Activated naive CD8-positive, alpha-beta T cell treated with anti-CD3 and anti-CD28 coated beads, Interleukin-2, amount 50 U/mL, for 24 hours (primary cell): ENCODE results near the gene SPA17.

Source experiments
- ATAC-seq: fragments of 150-1000 bp; cut with Tn5 transposase; one replicate; pipeline ENCODE4 v1.10.0; 2021
- DNase-seq: peaks from one replicate; pipeline ENCODE4 v3.0.0; 2021
- H3K27ac Mint-ChIP-seq: one replicate; pipeline ENCODE4 v1.8.0; 2021; ENCODE audit warnings: mild to moderate bottlenecking, mixed read lengths
- H3K27me3 Mint-ChIP-seq: one replicate; pipeline ENCODE4 v1.8.0; 2021; ENCODE audit warnings: mixed read lengths
- H3K36me3 Mint-ChIP-seq: one replicate; pipeline ENCODE4 v1.8.0; 2021; ENCODE audit warnings: low read depth, mixed read lengths
- H3K4me1 Mint-ChIP-seq: one replicate; pipeline ENCODE4 v1.8.0; 2021; ENCODE audit warnings: mixed read lengths
- H3K4me3 Mint-ChIP-seq: one replicate; pipeline ENCODE4 v1.8.0; 2021; ENCODE audit warnings: mild to moderate bottlenecking, moderate library complexity, mixed read lengths
- H3K9me3 Mint-ChIP-seq: one replicate; pipeline ENCODE4 v1.8.0; 2021; ENCODE audit warnings: mixed read lengths

SPA17 gene

GRCh38 chr11:124676386-124676785 is 2.7 kb downstream of the SPA17 start:
- H3K27me3 Mint-ChIP-seq = peaks cover 2% of the 10 kb centered on the region
- peaks cover 26% of the 10 kb centered on the region for H3K4me1 Mint-ChIP-seq
- ATAC-seq (no peak), DNase-seq (no peak)
- H3K36me3 Mint-ChIP-seq = peaks cover 4% of the 10 kb centered on the region
- H3K27ac Mint-ChIP-seq = no peak overlapping the region
- no peaks in the 10 kb centered on the region for H3K9me3 Mint-ChIP-seq
- no peak overlapping the region for H3K4me3 Mint-ChIP-seq

GRCh38 chr11:124678416-124678815 is 4.7 kb downstream of the SPA17 start:
- no peak overlapping the region for H3K27ac Mint-ChIP-seq
- no peak overlapping the region for H3K4me3 Mint-ChIP-seq
- peaks cover 8% of the 10 kb centered on the region for H3K36me3 Mint-ChIP-seq
- H3K4me1 Mint-ChIP-seq = peaks cover 12% of the 10 kb centered on the region
- peaks cover 2% of the 10 kb centered on the region for H3K27me3 Mint-ChIP-seq
- H3K9me3 Mint-ChIP-seq = peaks cover 14% of the 10 kb centered on the region
- DNase-seq (no peak), ATAC-seq (no peak)

- DNase-seq = no peak
- H3K4me3 Mint-ChIP-seq = no peak overlapping the region
- no peak overlapping the region for H3K27ac Mint-ChIP-seq
- no peak for ATAC-seq
- no peaks in the 10 kb centered on the region for H3K27me3 Mint-ChIP-seq
- no peaks in the 10 kb centered on the region for H3K4me1 Mint-ChIP-seq
- peaks cover 24% of the 10 kb centered on the region for H3K9me3 Mint-ChIP-seq
- H3K36me3 Mint-ChIP-seq = peaks cover 12% of the 10 kb centered on the region
Measured at GRCh38 chr11:124681421-124681820, 7.7 kb downstream of the SPA17 start.

GRCh38 chr11:124682443-124682842 is 8.7 kb downstream of the SPA17 start:
- H3K9me3 Mint-ChIP-seq = peaks cover 32% of the 10 kb centered on the region
- H3K27me3 Mint-ChIP-seq = no peaks in the 10 kb centered on the region
- H3K27ac Mint-ChIP-seq = no peak overlapping the region
- H3K4me1 Mint-ChIP-seq = no peaks in the 10 kb centered on the region
- DNase-seq = no peak
- no peak overlapping the region for H3K4me3 Mint-ChIP-seq
- peaks cover 12% of the 10 kb centered on the region for H3K36me3 Mint-ChIP-seq
- no peak for ATAC-seq

- Mint-ChIP-seq H3K9me3 (no peaks in the 10 kb centered on the region), H3K4me1 (no peaks in the 10 kb centered on the region), H3K4me3 (no peak overlapping the region), H3K27me3 (no peaks in the 10 kb centered on the region), H3K27ac (no peak overlapping the region), H3K36me3 (no peaks in the 10 kb centered on the region)
- no peak for DNase-seq
- ATAC-seq = no peak
Measured at GRCh38 chr11:124693142-124693541, 19.4 kb downstream of the SPA17 start.

- no peak overlapping the region for H3K4me3 Mint-ChIP-seq
- no peaks in the 10 kb centered on the region for H3K4me1 Mint-ChIP-seq
- H3K36me3 Mint-ChIP-seq = no peaks in the 10 kb centered on the region
- peaks cover 3% of the 10 kb centered on the region for H3K27me3 Mint-ChIP-seq
- peaks cover 7% of the 10 kb centered on the region for H3K9me3 Mint-ChIP-seq
- H3K27ac Mint-ChIP-seq = no peak overlapping the region
- ATAC-seq = no peak
- no peak for DNase-seq
Measured at GRCh38 chr11:124699547-124699946, 25.8 kb downstream of the SPA17 start.

- ATAC-seq (no peak), DNase-seq (no peak)
- H3K27me3 Mint-ChIP-seq = peaks cover 3% of the 10 kb centered on the region
- H3K9me3 Mint-ChIP-seq = peaks cover 7% of the 10 kb centered on the region
- H3K36me3 Mint-ChIP-seq = no peaks in the 10 kb centered on the region
- no peak overlapping the region for H3K27ac Mint-ChIP-seq
- no peak overlapping the region for H3K4me3 Mint-ChIP-seq
- H3K4me1 Mint-ChIP-seq = no peaks in the 10 kb centered on the region
Measured at GRCh38 chr11:124700028-124700427, 26.3 kb downstream of the SPA17 start.

- Mint-ChIP-seq H3K4me3 (no peak overlapping the region), H3K36me3 (peaks cover 4% of the 10 kb centered on the region), H3K4me1 (no peaks in the 10 kb centered on the region), H3K9me3 (peaks cover 5% of the 10 kb centered on the region), H3K27me3 (peaks cover 3% of the 10 kb centered on the region), H3K27ac (no peak overlapping the region)
- DNase-seq = no peak
- no peak for ATAC-seq
Measured at GRCh38 chr11:124707829-124708228, 34.1 kb downstream of the SPA17 start.

- Mint-ChIP-seq H3K36me3 (peaks cover 4% of the 10 kb centered on the region), H3K27me3 (peaks cover 29% of the 10 kb centered on the region), H3K4me3 (no peak overlapping the region), H3K4me1 (peaks cover 2% of the 10 kb centered on the region), H3K27ac (no peak overlapping the region), H3K9me3 (peaks cover 5% of the 10 kb centered on the region)
- no peak for ATAC-seq
- DNase-seq = no peak
Measured at GRCh38 chr11:124712392-124712791, 38.7 kb downstream of the SPA17 start.

- DNase-seq = no peak
- Mint-ChIP-seq H3K36me3 (peaks cover 1% of the 10 kb centered on the region), H3K27me3 (peaks cover 52% of the 10 kb centered on the region)
Measured at GRCh38 chr11:124716591-124716990, 42.9 kb downstream of the SPA17 start.

GRCh38 chr11:124717421-124717785 is 43.7 kb downstream of the SPA17 start:
- Mint-ChIP-seq H3K9me3 (no peaks in the 10 kb centered on the region), H3K4me3 (peak overlapping the region; percentile 67), H3K36me3 (no peaks in the 10 kb centered on the region), H3K27ac (no peak overlapping the region), H3K4me1 (peaks cover 11% of the 10 kb centered on the region), H3K27me3 (peaks cover 55% of the 10 kb centered on the region)
- DNase-seq = no peak
- no peak for ATAC-seq

More at GRCh38 chr11:124716591-124716990, 42.9 kb downstream of the SPA17 start:
- Mint-ChIP-seq H3K27ac (no peak overlapping the region), H3K9me3 (no peaks in the 10 kb centered on the region), H3K4me3 (no peak overlapping the region), H3K4me1 (peaks cover 11% of the 10 kb centered on the region)
- no peak for ATAC-seq

GRCh38 chr11:124717786-124718651 is 44.3 kb downstream of the SPA17 start:
- H3K27ac Mint-ChIP-seq = no peak overlapping the region
- DNase-seq = peak; percentile 24
- ATAC-seq = peak; percentile 79
- no peaks in the 10 kb centered on the region for H3K9me3 Mint-ChIP-seq
- H3K4me1 Mint-ChIP-seq = peaks cover 11% of the 10 kb centered on the region
- peak overlapping the region; percentile 67 for H3K4me3 Mint-ChIP-seq
- peaks cover 54% of the 10 kb centered on the region for H3K27me3 Mint-ChIP-seq
- H3K36me3 Mint-ChIP-seq = no peaks in the 10 kb centered on the region

- Mint-ChIP-seq H3K4me1 (peaks cover 11% of the 10 kb centered on the region), H3K27me3 (peaks cover 52% of the 10 kb centered on the region), H3K9me3 (no peaks in the 10 kb centered on the region), H3K4me3 (no peak overlapping the region), H3K27ac (no peak overlapping the region), H3K36me3 (no peaks in the 10 kb centered on the region)
- ATAC-seq (no peak), DNase-seq (no peak)
Measured at GRCh38 chr11:124718801-124719200, 45.1 kb downstream of the SPA17 start.

- Mint-ChIP-seq H3K9me3 (no peaks in the 10 kb centered on the region), H3K4me3 (no peak overlapping the region), H3K36me3 (no peaks in the 10 kb centered on the region), H3K27ac (no peak overlapping the region), H3K27me3 (peaks cover 46% of the 10 kb centered on the region), H3K4me1 (peaks cover 15% of the 10 kb centered on the region)
- ATAC-seq = no peak
- no peak for DNase-seq
Measured at GRCh38 chr11:124719534-124719933, 45.8 kb downstream of the SPA17 start.

- no peak overlapping the region for H3K4me3 Mint-ChIP-seq
- H3K9me3 Mint-ChIP-seq = no peaks in the 10 kb centered on the region
- no peaks in the 10 kb centered on the region for H3K36me3 Mint-ChIP-seq
- no peak overlapping the region for H3K27ac Mint-ChIP-seq
- no peak for ATAC-seq
- DNase-seq = no peak
- peaks cover 32% of the 10 kb centered on the region for H3K27me3 Mint-ChIP-seq
- H3K4me1 Mint-ChIP-seq = peaks cover 31% of the 10 kb centered on the region
Measured at GRCh38 chr11:124722176-124722575, 48.5 kb downstream of the SPA17 start.
